Measurements from ENCODE around the gene PRRT1B. TPM values are rescaled to one million over a fixed set of nuclear protein-coding genes. Genes with fewer than 3 reads are reported as not detected.

Gene PRRT1B
- total RNA-seq, 4 donors from 2014 or later, result 0.94 to 3.9 TPM; not detected in 2

DNA sequence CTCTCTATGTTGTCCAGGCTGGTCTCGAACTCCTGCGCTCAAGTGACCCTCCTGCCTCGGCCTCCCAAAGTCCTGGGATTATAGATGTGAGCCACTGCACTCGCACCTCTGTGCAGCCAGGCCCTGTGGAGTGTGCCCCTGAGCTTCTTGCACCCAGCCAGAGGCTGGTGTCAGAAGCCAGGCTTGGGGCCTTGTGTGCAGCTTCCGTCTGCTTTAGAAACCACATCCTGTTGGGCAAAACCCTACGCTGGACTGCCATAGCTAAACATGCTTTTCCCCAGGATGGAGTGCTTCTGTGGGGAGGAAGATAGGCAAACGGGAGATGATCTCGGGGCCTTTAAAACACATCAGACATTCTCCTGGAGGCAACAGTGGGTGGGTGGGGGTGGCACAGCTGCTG lies 40.1 kb downstream of the PRRT1B start:
- no peak for TF ChIP-seq POLR2A (IDR thresholded peaks at IDR 0.05)
- H3K4me3 ChIP-seq, result no peak overlapping the region
- DNase-seq, result peak in 2 of 3 donors; percentile 68 to 77
- H3K27ac ChIP-seq, result peak overlapping the region in 1 of 4 donors; percentile 63
- H3K27me3 ChIP-seq, result no peaks in the 10 kb centered on the region
- H3K36me3 ChIP-seq, result peaks cover 0 to 82% (median 3%) of the 10 kb centered on the region in 3 donors
- no peaks in the 10 kb centered on the region for H3K9me3 ChIP-seq
- H3K4me1 ChIP-seq, result peaks cover 0 to 12% (median 1%) of the 10 kb centered on the region in 4 donors

DNA sequence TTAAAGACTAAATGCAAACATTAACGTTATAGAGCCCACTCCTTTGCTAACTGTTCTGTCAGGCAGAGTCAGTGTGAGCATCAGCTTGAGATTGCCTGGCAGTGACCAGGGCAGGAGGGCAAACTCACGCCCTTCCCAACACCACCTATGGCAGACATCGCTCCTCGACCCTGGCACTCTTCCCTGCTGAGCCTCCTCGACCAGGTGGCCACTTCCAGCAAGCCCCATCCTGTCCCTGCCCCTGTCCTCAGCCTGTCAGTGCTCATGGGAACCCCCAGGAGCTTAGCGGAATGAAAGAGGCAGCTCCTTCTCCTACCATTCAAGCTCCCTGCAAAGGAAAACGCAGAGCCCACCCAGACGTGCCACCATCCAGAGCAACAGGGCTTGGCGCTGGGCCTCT lies 42.0 kb downstream of the PRRT1B start:
- Histone ChIP-seq H3K9me3 (no peaks in the 10 kb centered on the region), H3K27ac (no peak overlapping the region), H3K36me3 (peaks cover 0 to 74% (median 3%) of the 10 kb centered on the region in 3 donors), H3K27me3 (no peaks in the 10 kb centered on the region), H3K4me3 (no peak overlapping the region), H3K4me1 (peaks cover 0 to 19% (median 3%) of the 10 kb centered on the region in 4 donors)
- DNase-seq, result no peak
- no peak for TF ChIP-seq POLR2A (IDR thresholded peaks at IDR 0.05)
- TF ChIP-seq, protein P1, sequence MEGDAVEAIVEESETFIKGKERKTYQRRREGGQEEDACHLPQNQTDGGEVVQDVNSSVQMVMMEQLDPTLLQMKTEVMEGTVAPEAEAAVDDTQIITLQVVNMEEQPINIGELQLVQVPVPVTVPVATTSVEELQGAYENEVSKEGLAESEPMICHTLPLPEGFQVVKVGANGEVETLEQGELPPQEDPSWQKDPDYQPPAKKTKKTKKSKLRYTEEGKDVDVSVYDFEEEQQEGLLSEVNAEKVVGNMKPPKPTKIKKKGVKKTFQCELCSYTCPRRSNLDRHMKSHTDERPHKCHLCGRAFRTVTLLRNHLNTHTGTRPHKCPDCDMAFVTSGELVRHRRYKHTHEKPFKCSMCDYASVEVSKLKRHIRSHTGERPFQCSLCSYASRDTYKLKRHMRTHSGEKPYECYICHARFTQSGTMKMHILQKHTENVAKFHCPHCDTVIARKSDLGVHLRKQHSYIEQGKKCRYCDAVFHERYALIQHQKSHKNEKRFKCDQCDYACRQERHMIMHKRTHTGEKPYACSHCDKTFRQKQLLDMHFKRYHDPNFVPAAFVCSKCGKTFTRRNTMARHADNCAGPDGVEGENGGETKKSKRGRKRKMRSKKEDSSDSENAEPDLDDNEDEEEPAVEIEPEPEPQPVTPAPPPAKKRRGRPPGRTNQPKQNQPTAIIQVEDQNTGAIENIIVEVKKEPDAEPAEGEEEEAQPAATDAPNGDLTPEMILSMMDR (IDR thresholded peaks at IDR 0.05), result no peak

DNA sequence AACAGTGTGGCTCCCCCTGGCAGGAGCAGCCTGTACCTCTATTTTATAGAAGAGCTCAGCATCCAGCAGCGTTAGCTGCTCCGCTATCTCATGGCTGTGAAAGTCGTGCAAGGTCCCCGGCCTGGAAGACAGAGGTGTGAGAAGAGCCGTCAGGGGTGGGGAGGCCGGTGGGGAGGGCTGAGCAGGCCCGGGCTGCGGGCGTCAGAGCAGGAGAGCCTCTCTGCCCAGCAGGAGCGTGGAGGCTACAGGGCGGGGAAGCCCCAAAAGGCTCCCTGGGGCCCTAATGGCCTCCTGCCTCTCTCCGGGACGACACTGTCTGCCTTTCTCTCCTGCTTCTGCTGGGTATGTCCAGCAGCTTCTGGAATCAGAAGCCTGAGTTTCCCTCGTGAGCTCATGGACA lies 42.6 kb downstream of the PRRT1B start:
- peaks cover 0 to 72% (median 3%) of the 10 kb centered on the region in 3 donors for H3K36me3 ChIP-seq
- H3K4me3 ChIP-seq, result no peak overlapping the region
- H3K27me3 ChIP-seq, result no peaks in the 10 kb centered on the region
- no peaks in the 10 kb centered on the region for H3K9me3 ChIP-seq
- DNase-seq, result no peak
- H3K27ac ChIP-seq, result no peak overlapping the region
- peaks cover 0 to 19% (median 3%) of the 10 kb centered on the region in 4 donors for H3K4me1 ChIP-seq
- TF ChIP-seq POLR2A (IDR thresholded peaks at IDR 0.05), result no peak

DNA sequence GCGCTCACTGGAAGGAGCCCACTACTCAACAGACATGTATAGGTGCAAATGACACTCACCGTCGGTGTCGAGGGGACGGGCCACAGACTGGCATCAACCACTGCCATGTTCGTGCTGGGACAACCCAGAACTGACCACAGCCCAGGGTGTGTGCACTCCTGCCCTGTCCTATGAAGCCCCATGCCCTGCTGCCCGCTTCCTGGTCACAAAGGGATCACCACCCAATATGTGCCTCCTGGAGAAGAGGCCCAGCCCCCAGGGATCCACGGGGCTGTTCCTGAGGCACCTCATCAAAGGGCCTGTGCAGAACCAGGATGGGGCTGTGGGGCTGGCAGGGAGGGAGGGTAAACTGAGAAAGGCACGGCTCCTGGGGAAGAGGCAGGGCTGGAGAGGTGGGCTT lies 43.1 kb downstream of the PRRT1B start:
- peaks cover 0 to 19% (median 3%) of the 10 kb centered on the region in 4 donors for H3K4me1 ChIP-seq
- peaks cover 0 to 72% (median 3%) of the 10 kb centered on the region in 3 donors for H3K36me3 ChIP-seq
- no peak overlapping the region for H3K27ac ChIP-seq
- H3K27me3 ChIP-seq, result no peaks in the 10 kb centered on the region
- no peak for TF ChIP-seq POLR2A (IDR thresholded peaks at IDR 0.05)
- TF ChIP-seq, protein P1 (IDR thresholded peaks at IDR 0.05), result no peak
- H3K4me3 ChIP-seq, result no peak overlapping the region
- no peaks in the 10 kb centered on the region for H3K9me3 ChIP-seq
- DNase-seq, result peak in 1 of 3 donors; percentile 37

DNA sequence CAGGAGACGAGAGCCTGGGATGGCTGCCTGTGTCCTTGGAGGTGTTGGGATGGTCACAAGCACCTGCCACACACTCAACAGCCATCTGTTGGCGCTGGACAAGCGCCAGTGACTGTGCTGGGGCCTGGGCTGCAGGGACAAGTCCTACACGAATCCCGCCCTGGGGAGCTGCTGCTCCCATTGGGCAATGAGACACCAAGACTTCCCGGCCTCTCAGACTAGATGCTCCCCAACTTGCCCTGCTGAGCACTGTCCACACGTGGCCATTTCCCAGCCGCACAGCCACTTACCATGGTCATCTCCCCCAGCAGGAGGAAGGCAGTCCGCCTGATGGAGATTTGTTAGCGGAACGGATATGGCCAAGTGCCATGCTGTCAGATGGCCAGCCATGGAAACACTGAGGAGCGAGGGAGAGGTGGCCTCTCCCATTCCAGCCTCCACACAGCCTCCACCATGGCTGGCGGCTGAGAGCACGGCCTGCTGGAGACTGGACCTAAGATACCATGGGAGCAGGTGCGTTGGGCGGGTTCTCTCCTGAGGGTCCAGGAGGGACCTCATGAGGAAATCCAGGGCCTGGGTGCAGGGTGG lies 43.9 kb downstream of the PRRT1B start:
- H3K36me3 ChIP-seq, result peaks cover 0 to 72% (median 3%) of the 10 kb centered on the region in 3 donors
- TF ChIP-seq, protein P1 (IDR thresholded peaks at IDR 0.05), result no peak
- TF ChIP-seq POLR2A (IDR thresholded peaks at IDR 0.05), result no peak
- DNase-seq, result no peak

DNA sequence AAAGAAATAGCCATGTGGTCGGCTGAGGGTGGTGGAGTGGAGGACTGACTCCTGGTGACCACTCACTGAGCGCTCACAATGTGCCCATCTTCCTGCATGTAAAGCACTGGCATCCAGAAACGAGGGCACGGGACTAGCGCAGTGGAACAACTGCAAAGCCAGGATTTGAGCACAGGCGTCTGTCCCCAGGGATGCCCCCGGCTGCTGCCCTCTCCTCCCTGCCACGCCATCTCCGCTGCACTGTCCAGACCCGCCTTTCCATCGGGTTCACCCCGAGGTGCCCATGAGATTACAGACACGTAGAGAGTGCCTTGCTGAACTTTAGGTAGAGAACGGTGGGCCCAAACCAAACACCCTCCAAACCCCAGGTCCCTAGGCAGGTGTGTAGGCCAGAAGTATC lies 44.7 kb downstream of the PRRT1B start:
- Histone ChIP-seq H3K27ac (peak overlapping the region in 1 of 4 donors; percentile 35), H3K9me3 (no peaks in the 10 kb centered on the region), H3K4me3 (no peak overlapping the region), H3K36me3 (peaks cover 0 to 72% (median 3%) of the 10 kb centered on the region in 3 donors), H3K27me3 (no peaks in the 10 kb centered on the region), H3K4me1 (peaks cover 0 to 15% (median 3%) of the 10 kb centered on the region in 4 donors)
- peak in 1 of 3 donors; percentile 30 for DNase-seq
- no peak for TF ChIP-seq POLR2A (IDR thresholded peaks at IDR 0.05)
- TF ChIP-seq, protein P1 (IDR thresholded peaks at IDR 0.05), result no peak

More for the DNA sequence above, 43.9 kb downstream of the PRRT1B start:
- Histone ChIP-seq H3K4me1 (peaks cover 0 to 19% (median 3%) of the 10 kb centered on the region in 4 donors), H3K4me3 (no peak overlapping the region), H3K9me3 (no peaks in the 10 kb centered on the region), H3K27me3 (no peaks in the 10 kb centered on the region), H3K27ac (no peak overlapping the region)
